Measurements from ENCODE around the gene SGCA. TPM values are rescaled to one million over a fixed set of nuclear protein-coding genes. Genes with fewer than 3 reads are reported as not detected.

The SGCA gene
- total and polyA plus RNA-seq, 9 of the 15 experiments (the other 6 are each of a cell fraction or from before 2014, with no cell fraction given): not detected

DNA sequence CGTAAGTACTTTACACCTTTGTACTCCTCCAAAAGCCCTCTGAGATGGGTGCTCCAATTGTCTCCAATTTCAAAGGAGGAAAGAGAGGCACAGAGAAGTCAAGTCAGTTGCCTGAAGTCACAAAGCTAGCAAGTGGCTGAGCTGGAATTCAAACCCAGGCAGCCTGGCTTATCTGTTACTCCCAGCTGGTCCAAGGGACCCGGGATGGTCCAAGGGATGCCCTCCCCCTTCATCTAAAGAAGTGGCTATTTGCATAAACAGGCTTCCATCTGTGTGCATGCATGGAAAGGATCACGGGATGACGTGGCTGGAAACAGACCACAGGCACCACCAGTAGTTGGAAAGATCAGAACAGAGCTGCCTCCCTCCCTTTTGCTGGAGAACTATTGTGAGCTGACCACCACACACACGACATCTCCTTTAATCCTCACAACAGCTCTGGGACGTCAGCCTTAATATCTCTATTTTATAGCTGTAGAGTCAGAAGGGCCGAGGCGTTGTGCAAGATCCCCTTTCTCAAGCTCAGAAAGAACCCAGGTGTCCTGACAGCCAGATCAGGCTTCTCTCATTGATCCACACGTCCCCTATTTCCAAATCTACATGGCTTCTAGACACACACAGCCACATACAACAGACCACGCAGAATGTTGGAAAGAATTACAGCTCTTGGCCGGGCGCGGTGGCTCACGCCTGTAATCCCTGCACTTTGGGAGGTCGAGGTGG, 46.5 kb downstream of the SGCA start (continued):
- TF ChIP-seq, protein P1, sequence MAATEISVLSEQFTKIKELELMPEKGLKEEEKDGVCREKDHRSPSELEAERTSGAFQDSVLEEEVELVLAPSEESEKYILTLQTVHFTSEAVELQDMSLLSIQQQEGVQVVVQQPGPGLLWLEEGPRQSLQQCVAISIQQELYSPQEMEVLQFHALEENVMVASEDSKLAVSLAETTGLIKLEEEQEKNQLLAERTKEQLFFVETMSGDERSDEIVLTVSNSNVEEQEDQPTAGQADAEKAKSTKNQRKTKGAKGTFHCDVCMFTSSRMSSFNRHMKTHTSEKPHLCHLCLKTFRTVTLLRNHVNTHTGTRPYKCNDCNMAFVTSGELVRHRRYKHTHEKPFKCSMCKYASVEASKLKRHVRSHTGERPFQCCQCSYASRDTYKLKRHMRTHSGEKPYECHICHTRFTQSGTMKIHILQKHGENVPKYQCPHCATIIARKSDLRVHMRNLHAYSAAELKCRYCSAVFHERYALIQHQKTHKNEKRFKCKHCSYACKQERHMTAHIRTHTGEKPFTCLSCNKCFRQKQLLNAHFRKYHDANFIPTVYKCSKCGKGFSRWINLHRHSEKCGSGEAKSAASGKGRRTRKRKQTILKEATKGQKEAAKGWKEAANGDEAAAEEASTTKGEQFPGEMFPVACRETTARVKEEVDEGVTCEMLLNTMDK (IDR thresholded peaks at IDR 0.05; ENCODE audit: borderline replicate concordance, insufficient read depth, low read depth, low read length, poor library complexity, severe bottlenecking): no peak
- TF ChIP-seq, protein P2, sequence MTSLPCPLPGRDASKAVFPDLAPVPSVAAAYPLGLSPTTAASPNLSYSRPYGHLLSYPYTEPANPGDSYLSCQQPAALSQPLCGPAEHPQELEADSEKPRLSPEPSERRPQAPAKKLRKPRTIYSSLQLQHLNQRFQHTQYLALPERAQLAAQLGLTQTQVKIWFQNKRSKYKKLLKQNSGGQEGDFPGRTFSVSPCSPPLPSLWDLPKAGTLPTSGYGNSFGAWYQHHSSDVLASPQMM (CRISPR knock-in tag; IDR thresholded peaks at IDR 0.05): no peak
- TF ChIP-seq ARID1B (IDR thresholded peaks at IDR 0.05) (peak; percentile 83), ELF2 (CRISPR knock-in tag; IDR thresholded peaks at IDR 0.05) (no peak), ZNF232 (CRISPR knock-in tag; IDR thresholded peaks at IDR 0.05) (no peak), MCM5 (IDR thresholded peaks at IDR 0.05; ENCODE audit: low read depth) (no peak), ZBTB7A (IDR thresholded peaks at IDR 0.05; ENCODE audit: borderline replicate concordance, control insufficient read depth, low read depth, low read length) (no peak), CREB1 (IDR thresholded peaks at IDR 0.05) (no peak), CREB1 (CRISPR knock-in tag; IDR thresholded peaks at IDR 0.05) (peak; percentile 80), IRF2 (CRISPR knock-in tag; IDR thresholded peaks at IDR 0.05) (no peak), EHMT2 (IDR thresholded peaks at IDR 0.05) (no peak), SUPT5H (IDR thresholded peaks at IDR 0.05) (no peak), HNRNPLL (IDR thresholded peaks at IDR 0.05; ENCODE audit: low read depth, low read length, poor library complexity, severe bottlenecking) (no peak), ETS2 (tag; IDR thresholded peaks at IDR 0.05; ENCODE audit: borderline replicate concordance, poor library complexity, severe bottlenecking) (no peak), ZFP36 (IDR thresholded peaks at IDR 0.05; ENCODE audit: low read depth, low read length, partially characterized antibody) (peak; percentile 90), ZNF696 (CRISPR knock-in tag; conservative IDR thresholded peaks at IDR 0.05) (no peak), RCOR1 (IDR thresholded peaks at IDR 0.05; ENCODE audit: borderline replicate concordance in 1 of 2, low read depth in 2 of 2, low read length in 2 of 2) (peak in 1 of 2 experiments; percentile 32; a peak in 1 of 4 replicates), ZNF134 (CRISPR knock-in tag; conservative IDR thresholded peaks at IDR 0.05) (no peak), BDP1 (IDR thresholded peaks at IDR 0.05; ENCODE audit: insufficient read depth, insufficient read length) (no peak), FOXP1 (CRISPR knock-in tag; IDR thresholded peaks at IDR 0.05) (no peak), YBX1 (IDR thresholded peaks at IDR 0.05) (no peak), PPARD (CRISPR knock-in tag; IDR thresholded peaks at IDR 0.05) (no peak), ZNF79 (CRISPR knock-in tag; IDR thresholded peaks at IDR 0.05; ENCODE audit: low read depth) (no peak)
- TF ChIP-seq, protein P3, sequence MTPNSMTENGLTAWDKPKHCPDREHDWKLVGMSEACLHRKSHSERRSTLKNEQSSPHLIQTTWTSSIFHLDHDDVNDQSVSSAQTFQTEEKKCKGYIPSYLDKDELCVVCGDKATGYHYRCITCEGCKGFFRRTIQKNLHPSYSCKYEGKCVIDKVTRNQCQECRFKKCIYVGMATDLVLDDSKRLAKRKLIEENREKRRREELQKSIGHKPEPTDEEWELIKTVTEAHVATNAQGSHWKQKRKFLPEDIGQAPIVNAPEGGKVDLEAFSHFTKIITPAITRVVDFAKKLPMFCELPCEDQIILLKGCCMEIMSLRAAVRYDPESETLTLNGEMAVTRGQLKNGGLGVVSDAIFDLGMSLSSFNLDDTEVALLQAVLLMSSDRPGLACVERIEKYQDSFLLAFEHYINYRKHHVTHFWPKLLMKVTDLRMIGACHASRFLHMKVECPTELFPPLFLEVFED (CRISPR knock-in tag; conservative IDR thresholded peaks at IDR 0.05): no peak
- TF ChIP-seq, protein P4, sequence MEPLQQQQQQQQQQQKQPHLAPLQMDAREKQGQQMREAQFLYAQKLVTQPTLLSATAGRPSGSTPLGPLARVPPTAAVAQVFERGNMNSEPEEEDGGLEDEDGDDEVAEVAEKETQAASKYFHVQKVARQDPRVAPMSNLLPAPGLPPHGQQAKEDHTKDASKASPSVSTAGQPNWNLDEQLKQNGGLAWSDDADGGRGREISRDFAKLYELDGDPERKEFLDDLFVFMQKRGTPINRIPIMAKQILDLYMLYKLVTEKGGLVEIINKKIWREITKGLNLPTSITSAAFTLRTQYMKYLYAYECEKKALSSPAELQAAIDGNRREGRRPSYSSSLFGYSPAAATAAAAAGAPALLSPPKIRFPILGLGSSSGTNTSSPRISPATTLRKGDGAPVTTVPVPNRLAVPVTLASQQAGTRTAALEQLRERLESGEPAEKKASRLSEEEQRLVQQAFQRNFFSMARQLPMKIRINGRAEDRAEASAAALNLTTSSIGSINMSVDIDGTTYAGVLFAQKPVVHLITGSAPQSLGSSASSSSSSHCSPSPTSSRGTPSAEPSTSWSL (CRISPR knock-in tag; IDR thresholded peaks at IDR 0.05; ENCODE audit: borderline replicate concordance): no peak
